Stimulated activated CD8-positive, alpha-beta memory T cell treated with anti-CD3 and anti-CD28 coated beads, Interleukin-2, amount 100 ng/mL, for 48 hours (primary cell): ENCODE data around the gene RFC2.
"Not testable (repeated sequence)": the region's sequence is repeated elsewhere in the genome, so short reads cannot be mapped to it uniquely, and the experiment has no call there.

Experiments used
- DNase-seq, 2 donors: peaks; one replicate each; pipeline ENCODE4 v3.0.0-alpha.2; 2020; ENCODE audit warnings: low read depth in 2 of 2

The RFC2 gene

DNA sequence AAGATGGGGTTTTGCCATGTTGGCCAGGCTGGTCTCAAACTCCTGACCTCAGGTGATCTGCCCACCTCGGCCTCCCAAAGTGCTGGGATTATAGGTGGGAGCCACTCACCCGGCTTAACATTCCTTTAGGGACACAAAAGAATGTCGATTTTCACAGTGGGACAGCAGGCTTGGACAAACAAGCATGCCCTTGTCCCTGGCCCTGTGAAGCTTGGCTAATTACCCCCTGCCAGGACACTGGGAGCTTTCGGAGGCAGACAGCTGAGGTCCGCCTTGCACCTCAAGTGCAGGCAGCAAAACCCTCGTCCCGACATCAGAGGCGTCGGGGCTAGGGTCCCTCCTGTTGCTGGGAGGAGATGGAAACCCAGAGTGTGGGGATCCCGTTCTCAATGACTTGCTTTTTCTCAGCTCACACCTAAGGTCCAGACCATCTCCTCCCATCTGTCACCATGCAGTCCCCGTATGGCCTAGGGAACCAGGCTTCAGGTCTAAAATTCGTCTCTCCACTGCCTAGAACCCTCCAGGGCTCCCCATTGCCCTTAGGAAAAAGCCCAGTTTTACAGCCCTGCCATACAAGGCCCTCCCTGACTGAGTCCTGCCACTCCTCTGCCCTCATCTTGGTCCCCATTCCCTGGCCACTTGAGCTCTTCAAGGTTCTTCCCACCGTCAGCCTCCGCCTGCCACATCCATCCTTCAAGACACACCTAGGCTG is 28.7 kb upstream of the RFC2 start:
- no peak for DNase-seq

DNA sequence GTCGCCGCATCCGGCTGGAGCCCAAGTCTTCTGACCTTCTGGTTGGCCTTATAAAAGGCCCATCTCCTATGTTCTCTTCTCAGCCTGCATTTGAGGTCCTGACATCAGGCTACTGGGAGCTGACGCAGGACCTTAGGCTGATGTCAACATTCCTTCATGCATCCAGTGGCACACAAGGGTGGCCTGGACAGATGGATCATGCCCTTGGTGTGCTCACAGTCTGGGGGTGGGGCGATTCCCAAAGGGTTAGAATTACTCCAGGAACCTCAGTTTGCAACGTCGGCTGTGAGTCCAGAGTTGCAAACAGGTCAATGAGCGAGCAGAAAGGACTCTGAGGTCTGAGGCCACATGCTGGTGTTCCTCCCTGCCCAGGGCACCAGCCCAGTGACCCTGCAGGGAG is 26.8 kb upstream of the RFC2 start:
- no peak for DNase-seq

DNA sequence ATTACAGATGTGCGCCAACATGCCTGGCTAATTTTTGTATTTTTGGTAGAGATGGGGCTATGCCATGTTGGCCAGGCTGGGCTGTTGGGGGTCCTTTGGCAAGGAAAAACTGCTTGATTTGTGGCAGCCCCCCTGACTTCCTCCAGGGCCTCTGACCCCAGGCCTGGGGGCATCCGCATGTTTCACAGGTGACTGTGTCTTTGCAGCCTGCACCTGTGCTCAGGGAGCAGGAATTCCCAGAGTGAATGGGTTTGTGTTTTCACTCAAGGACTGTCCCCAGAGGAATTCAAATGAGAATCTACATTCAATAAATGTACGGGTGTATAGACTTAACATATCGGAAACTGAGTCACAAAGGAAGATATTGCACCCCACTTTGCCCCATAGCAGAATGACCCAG is 23.4 kb upstream of the RFC2 start:
- DNase-seq = no peak

DNA sequence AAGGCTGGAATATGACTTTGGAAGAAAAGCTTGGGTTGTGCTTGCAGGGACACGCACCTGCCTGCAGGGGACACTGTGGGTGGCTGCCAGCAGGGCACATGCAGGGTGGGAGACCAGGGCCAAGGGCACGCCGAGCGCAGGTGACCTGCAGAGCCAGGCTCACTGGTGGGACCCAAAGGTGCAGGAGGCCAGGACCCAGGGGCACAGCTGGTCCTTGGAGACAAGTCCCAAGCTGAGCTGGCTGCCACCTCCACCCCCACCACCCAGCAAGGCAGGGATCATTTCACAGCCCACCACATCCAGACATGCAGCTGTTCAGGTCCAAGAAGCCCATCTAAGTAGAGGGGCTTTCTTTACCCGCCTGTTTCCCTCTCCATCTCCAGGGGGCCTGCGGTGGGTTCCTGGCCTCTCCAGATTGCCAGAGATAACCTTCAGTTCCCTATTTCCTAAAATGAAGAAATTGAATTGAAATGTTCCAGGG is 21.2 kb upstream of the RFC2 start:
- DNase-seq = no peak

DNA sequence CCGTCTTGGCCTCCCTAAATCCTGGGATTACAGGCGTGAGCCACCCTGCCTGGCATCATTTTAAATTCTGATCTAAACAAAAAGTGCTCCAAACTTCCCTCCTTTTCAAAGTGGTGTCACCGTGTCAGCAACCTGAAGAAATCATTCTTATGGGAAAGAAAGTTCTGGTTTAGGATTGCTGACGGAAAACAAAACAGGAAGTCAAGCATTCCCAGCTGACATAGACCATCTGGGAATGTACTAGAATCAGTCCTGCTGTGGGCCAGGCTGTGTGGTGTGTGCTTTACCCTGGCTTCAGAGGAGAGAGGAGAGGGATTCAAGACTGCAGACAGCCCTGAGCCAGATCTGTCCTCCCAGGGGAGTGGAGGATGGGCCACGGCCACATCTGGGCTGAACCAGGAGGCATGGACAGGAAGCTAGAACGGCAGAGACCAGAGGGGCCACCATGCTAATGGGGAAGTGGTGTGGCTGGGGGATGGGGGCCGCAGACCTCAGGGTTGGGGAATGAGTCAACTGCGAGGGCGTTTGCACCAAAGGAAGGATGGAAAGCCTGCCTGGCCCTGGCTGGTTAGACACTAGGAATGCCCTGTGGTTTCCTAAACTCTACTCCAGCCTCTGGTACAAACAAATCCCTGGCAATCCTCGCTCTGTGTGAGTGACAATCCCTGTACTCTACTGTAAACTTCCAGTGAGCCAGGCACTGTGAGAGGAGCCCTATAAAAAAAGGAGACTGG is 18.3 kb upstream of the RFC2 start:
- no peak for DNase-seq

DNA sequence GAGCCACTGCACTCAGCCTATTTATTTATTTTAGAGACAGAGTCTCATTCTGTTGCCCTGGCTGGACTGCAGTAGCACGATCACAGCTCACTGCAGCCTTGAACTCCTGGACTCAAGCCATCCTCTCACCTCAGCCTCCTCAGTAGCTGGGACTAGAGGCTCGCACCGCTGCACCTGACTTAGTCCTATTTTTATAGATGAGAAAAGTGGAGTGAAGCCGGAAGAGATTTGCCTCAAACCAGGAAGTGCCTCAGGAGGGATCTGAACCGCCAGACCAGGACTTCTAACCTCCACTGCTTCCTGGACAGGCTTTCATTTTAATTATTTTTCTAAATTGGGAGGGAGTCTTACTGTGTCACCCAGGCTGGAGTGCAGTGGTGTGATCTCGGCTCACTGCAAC is 17.5 kb upstream of the RFC2 start:
- DNase-seq = no peak

DNA sequence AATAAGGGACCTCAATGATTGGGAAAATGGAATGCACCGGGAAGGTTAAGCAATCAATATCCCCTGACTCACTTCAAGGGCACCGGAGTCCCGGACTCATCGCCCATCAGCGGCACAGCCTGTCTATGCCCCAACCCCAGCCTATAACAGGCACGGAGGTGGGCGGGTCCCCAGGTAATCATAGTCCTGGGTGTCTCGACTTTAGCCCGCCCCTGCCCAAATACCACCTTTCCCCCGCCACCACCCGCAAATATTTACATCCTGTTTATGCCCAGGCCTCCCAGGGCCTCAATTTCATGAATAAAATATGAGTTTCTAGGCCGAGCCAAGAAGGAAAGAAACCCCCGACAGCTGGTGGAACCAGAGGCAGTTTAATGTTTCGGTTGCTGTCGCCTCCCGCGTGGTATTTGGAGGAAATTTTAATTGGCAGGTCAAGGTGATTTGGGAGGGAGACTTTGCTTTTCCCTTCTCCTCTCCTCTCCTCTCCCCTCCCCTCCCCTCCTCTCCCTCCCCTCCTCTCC is 15.6 kb upstream of the RFC2 start:
- DNase-seq = peak in 1 of 2 donors; percentile 26

DNA sequence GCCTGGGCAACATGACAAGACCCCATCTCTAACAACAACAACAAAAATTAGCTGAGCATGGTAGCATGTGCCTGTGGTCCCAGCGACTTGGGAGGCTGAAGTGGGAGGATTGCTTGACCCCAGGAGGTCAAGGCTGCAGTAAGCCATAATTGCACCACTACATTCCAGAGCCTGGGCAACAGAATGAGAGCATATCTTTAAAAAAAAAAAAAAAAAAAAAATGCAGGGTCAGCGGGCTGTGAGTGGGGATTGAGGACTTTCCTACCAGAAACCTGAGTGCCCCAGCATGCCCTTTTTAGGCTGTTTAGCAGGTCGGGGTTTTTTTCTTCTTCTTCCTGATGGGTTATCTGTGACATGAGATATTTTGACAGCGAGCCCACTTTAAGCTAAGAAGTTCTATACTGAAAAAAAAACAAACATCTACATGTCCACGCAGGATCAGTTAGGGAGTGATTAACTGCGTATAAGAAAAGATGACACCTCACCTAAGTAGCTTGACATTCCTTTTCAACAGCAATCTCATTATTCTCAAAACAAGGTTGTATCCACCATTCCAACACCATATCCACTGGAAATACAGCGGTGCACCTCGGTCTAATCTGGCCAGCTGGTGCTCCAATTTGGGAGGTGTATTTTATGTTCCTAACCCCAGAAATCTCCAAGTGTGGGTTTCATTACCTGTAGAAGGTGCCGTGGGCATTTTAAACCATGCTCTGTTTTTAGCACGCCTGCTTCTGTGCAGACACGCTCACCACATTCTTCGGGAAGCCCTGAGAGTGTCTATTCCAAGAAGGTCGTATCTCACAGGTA is 13.8 kb upstream of the RFC2 start:
- no peak for DNase-seq

DNA sequence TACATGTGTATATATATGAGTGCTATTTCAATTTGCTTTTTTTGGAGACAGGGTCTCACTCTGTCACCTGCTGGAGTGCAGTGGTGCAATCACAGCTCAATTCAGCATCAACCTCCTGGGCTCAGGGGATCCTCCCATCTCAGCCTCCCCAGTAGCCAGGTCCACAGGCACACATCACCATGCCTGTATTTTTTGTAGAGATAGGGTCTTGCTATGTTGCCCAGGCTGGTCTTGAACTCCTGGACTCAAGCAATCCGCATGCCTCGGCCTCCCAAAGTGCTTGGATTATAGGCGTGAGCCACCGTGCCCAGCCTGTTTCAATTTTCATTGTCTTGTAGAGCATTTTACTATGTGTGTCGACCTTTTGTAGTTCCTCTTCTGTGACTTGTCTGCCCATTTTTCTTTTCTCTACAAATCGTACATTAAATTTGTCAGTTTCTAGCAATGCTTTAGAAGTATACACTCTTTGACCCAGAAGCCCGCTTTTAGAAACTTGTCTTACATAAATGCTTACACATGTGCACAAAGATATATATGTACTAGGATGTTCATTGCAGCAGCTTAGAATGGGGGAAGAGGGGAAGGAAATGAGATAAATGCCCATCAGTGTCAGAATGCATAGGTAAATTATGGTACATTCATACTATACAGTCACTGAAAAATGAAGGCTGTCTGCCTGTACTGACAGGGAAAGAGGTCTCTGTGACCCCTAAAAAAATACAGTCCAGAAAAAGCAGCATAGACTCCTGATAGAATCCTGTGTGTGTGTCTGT is 12.2 kb upstream of the RFC2 start:
- DNase-seq = no peak

DNA sequence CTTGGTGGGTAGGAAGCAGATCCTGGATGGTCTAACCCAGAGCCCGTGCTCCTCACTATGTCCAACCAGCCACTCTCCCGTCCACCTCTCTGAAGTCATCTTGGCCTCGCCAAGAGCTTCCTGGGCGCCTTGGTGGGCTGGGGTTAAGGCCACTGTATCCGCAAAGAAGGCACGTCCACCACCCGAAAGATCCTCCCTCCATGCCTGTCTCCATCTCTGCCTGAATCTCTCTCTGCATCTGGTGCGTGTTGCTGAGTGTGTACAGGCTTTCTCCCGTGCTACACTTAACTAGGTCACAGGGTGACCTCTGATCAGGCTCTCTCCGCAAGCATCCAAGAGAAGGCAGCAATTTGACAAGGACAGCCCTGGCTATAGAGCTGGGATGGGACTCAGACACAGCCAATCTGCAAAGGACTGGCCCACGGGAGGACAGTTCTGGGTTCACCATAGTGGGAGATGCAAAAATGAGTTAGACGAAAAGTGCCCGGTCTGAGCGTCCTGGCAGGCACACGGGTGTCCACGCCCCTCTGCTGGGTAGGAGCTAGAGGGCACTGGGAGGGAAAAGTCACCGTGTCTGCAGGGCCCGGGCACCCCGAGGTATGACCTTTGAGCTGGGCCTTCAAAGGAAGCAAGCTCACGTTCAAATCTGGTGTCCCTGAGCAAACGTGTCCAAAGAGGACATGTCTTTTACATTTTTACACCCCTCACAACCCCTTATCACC is 9.4 kb upstream of the RFC2 start:
- DNase-seq = no peak

DNA sequence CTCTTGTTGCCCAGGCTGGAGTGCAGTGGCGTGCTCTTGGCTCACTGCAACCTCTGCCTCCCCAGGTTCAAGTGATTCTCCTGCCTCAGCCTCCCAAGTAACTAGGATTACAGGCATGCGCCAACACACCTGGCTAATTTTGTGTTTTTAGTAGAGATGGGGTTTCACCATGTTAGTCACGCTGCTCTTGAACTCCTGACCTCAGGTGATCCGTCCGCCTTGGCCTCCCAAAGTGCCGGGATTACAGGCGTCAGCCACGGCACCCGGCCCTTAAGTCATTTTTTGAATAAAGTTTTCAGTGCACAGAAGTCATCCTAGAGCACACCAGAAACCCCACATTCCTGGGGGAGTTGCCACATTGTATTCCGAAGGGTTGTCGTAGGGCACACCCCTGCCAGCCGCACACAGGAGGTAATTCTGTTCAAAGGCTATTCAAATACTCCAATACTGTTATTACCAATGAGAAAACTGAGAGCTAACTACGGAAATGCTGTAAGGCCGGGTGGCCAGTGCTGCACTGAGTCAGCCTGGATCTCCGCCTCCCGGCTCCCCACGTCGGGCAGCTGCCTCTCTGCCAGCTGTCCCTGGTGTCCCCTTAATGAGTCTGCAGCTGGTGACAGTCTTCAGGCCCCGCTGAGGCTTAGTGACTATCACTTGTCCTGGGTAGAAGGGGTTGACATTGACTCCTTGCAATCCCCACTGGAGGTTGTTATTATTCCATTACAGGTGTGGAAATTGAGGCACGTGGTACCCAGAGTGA is 8.6 kb upstream of the RFC2 start:
- DNase-seq = no peak

DNA sequence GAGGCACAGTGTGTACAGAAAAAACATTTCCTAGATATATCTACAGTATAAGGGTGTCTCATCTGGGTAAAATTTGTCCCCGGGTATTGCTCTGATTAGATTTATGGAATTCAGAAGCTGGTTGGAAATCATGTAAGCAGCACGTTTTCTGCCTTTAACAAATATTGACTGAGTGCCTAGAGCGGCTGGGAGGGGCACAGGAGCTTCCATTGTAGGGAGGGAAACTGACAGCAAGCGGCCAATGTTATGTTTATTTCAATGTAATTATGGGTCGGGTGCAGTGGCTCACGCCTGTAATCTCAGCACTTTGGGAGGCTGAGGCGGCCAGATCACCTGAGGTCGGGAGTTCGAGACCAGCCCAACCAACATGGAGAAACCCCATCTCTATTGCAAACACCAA is 4.4 kb upstream of the RFC2 start:
- no peak for DNase-seq

DNA sequence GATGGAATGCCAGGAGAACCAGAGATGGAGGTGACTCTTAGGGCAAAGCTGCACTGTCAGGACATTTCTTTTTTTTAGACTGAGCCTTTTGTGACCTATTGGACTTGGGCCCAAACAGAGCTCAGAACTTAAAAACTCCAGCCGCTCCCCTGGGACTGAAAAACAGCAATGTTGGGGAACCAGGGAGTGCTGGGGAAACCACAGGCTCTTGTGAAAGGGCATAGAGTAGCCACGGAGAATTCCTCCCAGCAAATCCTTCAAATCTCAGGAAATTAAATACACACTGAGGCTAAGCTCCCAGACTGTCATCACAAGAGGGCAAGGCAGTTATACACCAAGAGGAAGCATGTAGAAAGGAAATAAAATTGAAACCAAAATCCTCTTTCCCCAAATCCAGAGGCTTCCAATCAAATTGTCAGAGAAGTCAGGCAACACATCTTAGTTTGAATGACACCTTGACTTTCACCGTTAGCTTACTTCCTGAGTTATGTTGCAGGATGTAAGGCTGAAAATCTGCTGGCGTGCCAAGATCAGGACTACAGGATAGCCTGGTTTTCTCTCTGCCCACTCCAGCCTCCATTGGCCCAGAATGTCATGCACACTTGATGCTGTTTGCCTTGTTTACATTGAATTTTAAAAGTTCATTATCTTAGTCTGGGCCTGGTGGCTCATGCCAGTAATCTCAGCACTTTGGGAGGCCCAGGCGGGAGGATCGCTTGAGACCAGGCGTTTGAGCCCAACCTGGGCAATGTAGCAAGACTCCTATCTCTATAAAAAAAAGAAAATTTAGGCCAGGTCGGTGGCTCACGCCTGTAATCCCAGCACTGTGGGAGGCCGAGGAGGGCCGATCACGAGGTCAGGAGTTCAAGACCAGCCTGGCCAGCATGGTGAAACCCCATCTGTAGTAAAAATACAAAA is 2.6 kb upstream of the RFC2 start:
- no peak for DNase-seq

DNA sequence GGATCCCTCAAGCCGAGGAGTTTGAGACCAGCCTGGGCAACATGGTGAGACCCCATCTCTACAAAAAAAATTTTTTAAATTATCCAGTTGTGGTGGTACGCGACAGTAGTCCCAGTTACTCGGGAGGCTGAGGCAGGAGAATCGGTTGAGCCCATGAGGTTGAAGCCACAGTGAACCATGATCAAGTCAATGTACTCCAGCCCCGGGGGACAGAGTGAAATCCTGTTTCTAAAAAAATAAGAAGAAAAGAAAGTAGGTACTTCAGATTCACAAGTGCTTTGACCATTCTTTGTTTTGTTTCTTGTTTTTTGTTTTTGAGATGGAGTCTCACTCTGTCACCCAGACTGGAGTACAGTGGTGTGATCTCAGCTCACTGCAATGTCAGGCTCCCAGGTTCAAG is 1.3 kb upstream of the RFC2 start:
- not testable (repeated sequence) for DNase-seq

DNA sequence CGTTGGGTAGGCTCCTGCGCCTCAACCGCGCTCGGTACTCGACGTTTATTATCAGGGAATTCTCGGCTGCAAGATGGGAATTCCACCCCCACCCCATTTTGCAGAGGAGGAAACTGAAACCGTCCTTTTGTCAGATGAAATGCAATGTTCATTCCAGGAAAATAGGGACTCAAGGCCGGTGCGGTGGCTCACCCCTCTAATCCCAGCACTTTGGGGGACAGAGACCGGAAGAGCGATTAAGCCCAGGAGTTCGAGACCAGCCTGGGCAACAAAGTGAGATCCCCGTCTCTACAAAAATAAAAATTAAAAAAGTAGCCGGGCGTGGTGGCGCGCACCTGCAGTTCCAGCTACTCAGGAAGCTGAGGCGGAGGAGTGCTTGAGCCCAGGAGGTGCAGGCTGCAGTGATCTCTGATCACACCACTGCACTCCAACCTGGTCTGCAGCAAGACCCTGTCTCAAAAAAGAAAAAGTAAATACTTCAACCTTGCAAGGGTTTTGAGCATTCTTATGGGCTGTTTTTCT is 720 bp upstream of the RFC2 start:
- DNase-seq = no peak

DNA sequence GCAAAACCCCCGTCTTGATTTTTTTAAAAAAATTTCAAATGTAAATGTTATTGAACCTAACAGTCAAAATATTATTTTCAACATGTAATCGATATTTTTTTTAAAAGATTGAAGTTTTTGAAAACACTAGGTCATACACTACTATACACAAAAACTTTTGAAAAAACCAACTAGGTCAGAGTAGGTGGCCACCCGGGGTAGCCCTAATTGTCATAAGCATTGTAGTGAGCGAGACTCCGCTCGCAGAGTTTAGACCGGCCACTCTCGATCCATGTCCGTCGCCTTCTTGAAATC is 417 bp downstream of the RFC2 start:
- DNase-seq = no peak

DNA sequence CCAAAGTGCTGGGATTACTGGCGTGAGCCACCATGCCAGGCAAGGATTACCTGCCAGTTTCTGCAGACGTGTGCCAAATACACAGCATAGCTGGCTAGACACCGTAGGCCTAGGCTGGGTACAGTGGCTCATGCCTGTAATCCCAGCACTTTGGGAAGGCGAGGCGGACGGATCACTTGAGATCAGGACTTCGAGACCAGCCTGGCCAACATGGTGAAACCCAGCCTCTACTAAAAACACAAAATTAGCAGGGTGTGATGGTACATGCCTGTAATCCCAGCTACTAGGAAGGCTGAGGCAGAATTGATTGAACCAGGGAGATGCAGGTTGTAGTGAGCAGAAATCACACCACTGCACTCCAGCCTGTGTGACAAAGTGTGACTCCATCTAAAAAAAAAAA is 868 bp downstream of the RFC2 start:
- DNase-seq = no peak

DNA sequence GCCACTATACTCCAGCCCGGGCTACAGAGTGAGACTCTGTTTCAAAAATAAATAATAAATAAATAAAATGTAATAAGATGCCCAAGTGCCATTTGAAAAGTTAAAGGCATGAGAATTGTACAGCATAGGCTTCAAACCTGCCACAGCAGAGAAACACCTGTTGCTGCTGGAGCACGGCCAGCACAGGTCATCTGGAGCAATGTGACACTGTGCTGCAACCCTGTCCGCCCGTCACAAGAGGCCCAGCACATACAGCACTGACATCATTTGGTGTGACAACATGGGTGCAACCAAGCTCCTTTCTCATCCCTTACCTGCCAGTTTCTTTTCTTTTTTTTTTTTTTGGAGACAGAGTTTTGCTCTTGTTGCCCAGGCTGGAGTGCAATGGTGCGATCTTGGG is 1.3 kb downstream of the RFC2 start:
- DNase-seq = no peak

DNA sequence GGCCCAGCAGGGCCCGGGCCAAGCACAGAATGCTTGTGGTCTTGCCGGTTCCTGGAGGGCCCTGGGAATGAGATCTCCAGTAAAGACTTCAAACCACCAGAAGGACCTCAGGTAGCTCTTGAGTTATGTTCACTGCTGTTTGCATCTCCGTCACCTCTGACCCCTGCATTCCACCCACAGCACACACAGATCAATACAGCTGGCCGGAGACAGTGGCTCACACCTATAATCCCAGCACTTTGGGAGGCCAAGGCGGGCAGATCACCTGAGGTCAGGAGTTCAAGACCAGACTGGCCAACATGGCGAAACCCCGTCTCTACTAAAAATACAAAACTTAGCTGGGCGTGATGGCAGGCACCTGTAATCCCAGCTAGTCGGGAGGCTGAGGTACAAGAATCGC is 5.1 kb downstream of the RFC2 start:
- not testable (repeated sequence) for DNase-seq
